SW 1271 (cell line): ENCODE data around the gene DAPK3.
"Not testable (repeated sequence)": the region's sequence is repeated elsewhere in the genome, so short reads cannot be mapped to it uniquely, and the experiment has no call there.

Source experiments
- DNase-seq, 2 experiments: peaks; one replicate each; lab custom pipeline; 2025; lab: John Stamatoyannopoulos, UW

DAPK3 gene

GRCh38 chr19:3978145-3978544 is 7.2 kb upstream of the DAPK3 start:
- no peak for DNase-seq

GRCh38 chr19:3977242-3978143 is 6.6 kb upstream of the DAPK3 start:
- DNase-seq, result no peak

- DNase-seq, result no peak
These were observed 5.8 kb upstream of the DAPK3 start for GRCh38 chr19:3976495-3977241.

GRCh38 chr19:3975637-3976087 is 4.8 kb upstream of the DAPK3 start:
- no peak for DNase-seq

- no peak for DNase-seq
These were observed 4.2 kb upstream of the DAPK3 start for GRCh38 chr19:3975144-3975543.

GRCh38 chr19:3970313-3970807 is 539 bp downstream of the DAPK3 start:
- DNase-seq, result no peak

GRCh38 chr19:3969435-3970312 is 1.2 kb downstream of the DAPK3 start:
- DNase-seq, result peak in 1 of 2 experiments; percentile 65

- DNase-seq, result peak; percentile 84 to 97
These were observed 2.1 kb downstream of the DAPK3 start for GRCh38 chr19:3968556-3969434.

- not testable (repeated sequence) for DNase-seq
These were observed 2.9 kb downstream of the DAPK3 start for GRCh38 chr19:3967983-3968382.

- no peak for DNase-seq
These were observed 4.6 kb downstream of the DAPK3 start for GRCh38 chr19:3966051-3967017.

- DNase-seq, result no peak
These were observed 6.4 kb downstream of the DAPK3 start for GRCh38 chr19:3964256-3965194.

GRCh38 chr19:3963458-3964255 is 7.2 kb downstream of the DAPK3 start:
- no peak for DNase-seq

GRCh38 chr19:3961007-3961406 is 9.9 kb downstream of the DAPK3 start:
- no peak for DNase-seq

GRCh38 chr19:3959766-3960131 is 11.2 kb downstream of the DAPK3 start:
- DNase-seq, result no peak

GRCh38 chr19:3958836-3959765 is 11.8 kb downstream of the DAPK3 start:
- no peak for DNase-seq

- DNase-seq, result no peak
These were observed 15.2 kb downstream of the DAPK3 start for GRCh38 chr19:3955688-3956087.

GRCh38 chr19:3955276-3955675 is 15.6 kb downstream of the DAPK3 start:
- DNase-seq, result not testable (repeated sequence)
